SK-N-SH treated with all-trans-retinoic acid at 6 μM for 48 hours (cell line): Measurements from ENCODE around the gene AGBL5.

Source experiments
- ATAC-seq: fragments of 200-7000 bp; cut with Tn5 transposase; 3 replicates; pipeline ENCODE4 v1.9.1; 2020; ENCODE audit warnings: mild to moderate bottlenecking, moderate library complexity
- ARNTL ChIP-seq: fragments of 450-650 bp; formaldehyde crosslinking; IDR thresholded peaks from 2 replicates; pipeline ENCODE4 v1.5.0; 2020; ENCODE audit warnings: low read depth, mild to moderate bottlenecking, moderate library complexity, borderline replicate concordance
- BACH2 ChIP-seq: fragments of 250-450 bp; sonication (Bioruptor Pico); IDR thresholded peaks from 2 replicates; pipeline ENCODE4 v1.9.0; 2021; ENCODE audit warnings: mild to moderate bottlenecking, borderline replicate concordance
- CREB5 ChIP-seq: fragments of 250-450 bp; sonication (Bioruptor Pico); IDR thresholded peaks from 2 replicates; pipeline ENCODE4 v1.5.1; 2020; ENCODE audit warnings: low read depth, mild to moderate bottlenecking, moderate library complexity
- CSRNP3 ChIP-seq: fragments of 250-450 bp; sonication (Bioruptor Pico); IDR thresholded peaks from 2 replicates; pipeline ENCODE4 v1.5.1; 2021; ENCODE audit warnings: mild to moderate bottlenecking, moderate library complexity
- ESRRG ChIP-seq: fragments of 250-450 bp; sonication (Bioruptor Pico); IDR thresholded peaks from 2 replicates; pipeline ENCODE4 v1.6.1; 2021; ENCODE audit warnings: mild to moderate bottlenecking
- GLIS3 ChIP-seq: fragments of 250-450 bp; sonication (Bioruptor Pico); IDR thresholded peaks from 2 replicates; pipeline ENCODE4 v1.5.0; 2020; ENCODE audit warnings: mild to moderate bottlenecking, moderate library complexity
- ISL1 ChIP-seq: fragments of 250-450 bp; sonication (Bioruptor Pico); IDR thresholded peaks from 2 replicates; pipeline ENCODE4 v2.1.2; 2022; ENCODE audit warnings: mild to moderate bottlenecking, moderate library complexity
- PATZ1 ChIP-seq: fragments of 250-450 bp; sonication (Bioruptor Pico); IDR thresholded peaks from 2 replicates; pipeline ENCODE4 v1.8.0; 2020; ENCODE audit warnings: mild to moderate bottlenecking, moderate library complexity, borderline replicate concordance
- POU6F1 ChIP-seq: fragments of 250-450 bp; sonication (Bioruptor Pico); IDR thresholded peaks from 2 replicates; pipeline ENCODE4 v1.8.0; 2021; ENCODE audit warnings: low read depth, mild to moderate bottlenecking, moderate library complexity, borderline replicate concordance
- PPARA ChIP-seq: fragments of 250-450 bp; sonication (Bioruptor Pico); IDR thresholded peaks from 2 replicates; pipeline ENCODE4 v1.5.0; 2020; ENCODE audit warnings: mild to moderate bottlenecking, borderline replicate concordance
- RARB ChIP-seq: fragments of 250-450 bp; sonication (Bioruptor Pico); IDR thresholded peaks from 2 replicates; pipeline ENCODE4 v1.8.0; 2021; ENCODE audit warnings: mild to moderate bottlenecking, moderate library complexity
- TCF4 ChIP-seq: fragments of 250-450 bp; sonication (Bioruptor Pico); IDR thresholded peaks from 2 replicates; pipeline ENCODE4 v1.8.0; 2021; ENCODE audit warnings: mild to moderate bottlenecking, moderate library complexity, borderline replicate concordance
- TOX ChIP-seq: fragments of 250-450 bp; sonication (Bioruptor Pico); IDR thresholded peaks from 2 replicates; pipeline ENCODE4 v1.8.0; 2021; ENCODE audit warnings: mild to moderate bottlenecking, moderate library complexity, borderline replicate concordance
- TSHZ2 ChIP-seq: fragments of 250-450 bp; sonication (Bioruptor Pico); IDR thresholded peaks from 2 replicates; pipeline ENCODE4 v1.5.0; 2020; ENCODE audit warnings: mild to moderate bottlenecking, moderate library complexity
- ZC3H10 ChIP-seq: fragments of 250-450 bp; sonication (Bioruptor Pico); IDR thresholded peaks from 2 replicates; pipeline ENCODE4 v1.5.1; 2021; ENCODE audit warnings: mild to moderate bottlenecking, moderate library complexity
- ZFP3 ChIP-seq: fragments of 250-450 bp; sonication (Bioruptor Pico); IDR thresholded peaks from 2 replicates; pipeline ENCODE4 v1.5.0; 2020; ENCODE audit warnings: mild to moderate bottlenecking, moderate library complexity
- ZFP30 ChIP-seq: fragments of 450-650 bp; formaldehyde crosslinking; IDR thresholded peaks from 2 replicates; pipeline ENCODE4 v1.5.0; 2022; ENCODE audit warnings: mild to moderate bottlenecking, moderate library complexity
- ZNF565 ChIP-seq: fragments of 450-650 bp; formaldehyde crosslinking; conservative IDR thresholded peaks from 2 replicates; pipeline ENCODE4 v1.5.0; 2020; ENCODE audit warnings: low read depth, mild to moderate bottlenecking, moderate library complexity
- ZNF8 ChIP-seq: fragments of 450-650 bp; formaldehyde crosslinking; IDR thresholded peaks from 2 replicates; pipeline ENCODE4 v1.5.0; 2020; ENCODE audit warnings: mild to moderate bottlenecking, moderate library complexity

AGBL5 gene

GRCh38 chr2:27053776-27054175 lies 2.3 kb downstream of the AGBL5 start:
- no peak for TF ChIP-seq ZC3H10 (CRISPR knock-in tag)
- TF ChIP-seq ZNF8 (CRISPR knock-in tag) = no peak
- TF ChIP-seq ARNTL = no peak
- TF ChIP-seq ZFP30 (CRISPR knock-in tag) = no peak
- TF ChIP-seq ZNF565 = no peak
- TF ChIP-seq ESRRG (CRISPR knock-in tag) = no peak
- TF ChIP-seq RARB = no peak
- TF ChIP-seq GLIS3 (CRISPR knock-in tag) = no peak
- no peak for TF ChIP-seq TSHZ2
- TF ChIP-seq ZFP3 = no peak
- no peak for TF ChIP-seq CSRNP3
- no peak for TF ChIP-seq CREB5
- TF ChIP-seq TOX (CRISPR knock-in tag) = no peak
- TF ChIP-seq PATZ1 (CRISPR knock-in tag) = no peak
- no peak for ATAC-seq

- no peak for ATAC-seq
- TF ChIP-seq ZNF8 (CRISPR knock-in tag) = no peak
- TF ChIP-seq ZFP30 (CRISPR knock-in tag) = no peak
- no peak for TF ChIP-seq TCF4 (CRISPR knock-in tag)
- TF ChIP-seq ISL1 (CRISPR knock-in tag) = no peak
- TF ChIP-seq PPARA (CRISPR knock-in tag) = no peak
- no peak for TF ChIP-seq GLIS3 (CRISPR knock-in tag)
- TF ChIP-seq TOX (CRISPR knock-in tag) = no peak
- TF ChIP-seq ZFP3 = no peak
- no peak for TF ChIP-seq CREB5
- no peak for TF ChIP-seq ESRRG (CRISPR knock-in tag)
- no peak for TF ChIP-seq CSRNP3
- no peak for TF ChIP-seq BACH2 (CRISPR knock-in tag)
- no peak for TF ChIP-seq POU6F1 (CRISPR knock-in tag)
- no peak for TF ChIP-seq PATZ1 (CRISPR knock-in tag)
- no peak for TF ChIP-seq TSHZ2
- no peak for TF ChIP-seq ZC3H10 (CRISPR knock-in tag)
- no peak for TF ChIP-seq ARNTL
These were observed 3.3 kb downstream of the AGBL5 start for GRCh38 chr2:27054721-27055120.
